Testis (tissue), 2 donors: ENCODE measurements around the gene IFNA16.
"Not testable (repeated sequence)": the region's sequence is repeated elsewhere in the genome, so short reads cannot be mapped to it uniquely, and the experiment has no call there.

ENCODE experiments used
- CTCF ChIP-seq, 3 experiments: fragments of 450-650 bp in 2 of 3; fragments of 200-600 bp in 1 of 3; sonication (generic) in 1 of 3; IDR thresholded peaks; one replicate each; pipeline ENCODE4 v1.5.1; 2016 to 2019; ENCODE audit warnings: antibody characterized with exemption in 3 of 3, mild to moderate bottlenecking in 2 of 3, moderate library complexity in 1 of 3
- POLR2A ChIP-seq: fragments of 450-650 bp; IDR thresholded peaks from one replicate; pipeline ENCODE4 v1.6.1; 2017; ENCODE audit warnings: antibody characterized with exemption, mild to moderate bottlenecking, moderate library complexity

GRCh38 chr9:21212160-21212559 is 5.0 kb downstream of the IFNA16 start:
- not testable (repeated sequence) for TF ChIP-seq CTCF (IDR thresholded peaks at IDR 0.05); POLR2A
